ENCODE measurements around the gene SFT2D1. TPM values are rescaled to one million over a fixed set of nuclear protein-coding genes. Genes with fewer than 3 reads are reported as not detected.
A peak's percentile ranks its signal among the peaks of the same experiment; 100 is the strongest.

Gene SFT2D1
- total and polyA plus RNA-seq, 9 of the 15 experiments (the other 6 are each of a cell fraction or from before 2014, with no cell fraction given), result 54.4 to 140 (median 74.6) TPM

- peak; percentile 49; the same call in 1 of the 2 replicates for TF ChIP-seq SMC3 (conservative IDR thresholded peaks at IDR 0.05; ENCODE audit: insufficient read depth, low read depth, low read length)
- no peak for TF ChIP-seq FOXK1 (CRISPR knock-in tag; IDR thresholded peaks at IDR 0.05; ENCODE audit: borderline replicate concordance)
- TF ChIP-seq POLR2H (tag; IDR thresholded peaks at IDR 0.05; ENCODE audit: low read depth), result no peak
- no peak for TF ChIP-seq ZNF324 (CRISPR knock-in tag; IDR thresholded peaks at IDR 0.05)
- no peak for TF ChIP-seq ZNF57 (CRISPR knock-in tag; IDR thresholded peaks at IDR 0.05)
- no peak for TF ChIP-seq IRF2 (CRISPR knock-in tag; IDR thresholded peaks at IDR 0.05)
- no peak for TF ChIP-seq ELF4 (CRISPR knock-in tag; IDR thresholded peaks at IDR 0.05)
- TF ChIP-seq ETV1 (tag; conservative IDR thresholded peaks at IDR 0.05; ENCODE audit: low read depth), result no peak
- TF ChIP-seq E2F8 (IDR thresholded peaks at IDR 0.05; ENCODE audit: low read depth, partially characterized antibody), result no peak
- no peak for TF ChIP-seq ZNF134 (CRISPR knock-in tag; conservative IDR thresholded peaks at IDR 0.05)
- TF ChIP-seq NFIX (CRISPR knock-in tag; IDR thresholded peaks at IDR 0.05; ENCODE audit: low read depth), result no peak
- TF ChIP-seq PRDM10 (IDR thresholded peaks at IDR 0.05; ENCODE audit: partially characterized antibody), result peak; percentile 43
- TF ChIP-seq ATF3 (IDR thresholded peaks at IDR 0.05), result no peak
- TF ChIP-seq ATF3 (CRISPR knock-in tag; conservative IDR thresholded peaks at IDR 0.05), result 0 out of 2 replicates have a peak, but pooled peaks have one; percentile 17
- TF ChIP-seq TEAD2 (tag; IDR thresholded peaks at IDR 0.05), result no peak
- TF ChIP-seq PPARD (CRISPR knock-in tag; IDR thresholded peaks at IDR 0.05), result no peak
- TF ChIP-seq DNMT1 (IDR thresholded peaks at IDR 0.05), result no peak
- no peak for TF ChIP-seq ZNF347 (CRISPR knock-in tag; IDR thresholded peaks at IDR 0.05; ENCODE audit: low read depth)
- peak in 1 of 3 experiments; percentile 59 for TF ChIP-seq YY1 (IDR thresholded peaks at IDR 0.05; ENCODE audit: borderline replicate concordance in 1 of 3, control insufficient read depth in 1 of 3, extremely low read depth in 1 of 3, insufficient read depth in 3 of 3, insufficient read length in 1 of 3, insufficient replicate concordance in 2 of 3, low read depth in 1 of 3, low read length in 2 of 3)
- no peak for TF ChIP-seq PHB (CRISPR knock-in tag; IDR thresholded peaks at IDR 0.05)
- no peak for TF ChIP-seq ZNF224 (CRISPR knock-in tag; IDR thresholded peaks at IDR 0.05)
Measured at GRCh38 chr6:166330612-166331011, 11.7 kb downstream of the SFT2D1 start (continued).
